ENCODE measurements around the gene CRYBG2. TPM values are rescaled to one million over a fixed set of nuclear protein-coding genes. Genes with fewer than 3 reads are reported as not detected.

CRYBG2 gene
- total and polyA plus RNA-seq, 2 of the 8 experiments (the other 6 are each of a cell fraction or from before 2014, with no cell fraction given): 14.2 to 17.0 TPM

DNA sequence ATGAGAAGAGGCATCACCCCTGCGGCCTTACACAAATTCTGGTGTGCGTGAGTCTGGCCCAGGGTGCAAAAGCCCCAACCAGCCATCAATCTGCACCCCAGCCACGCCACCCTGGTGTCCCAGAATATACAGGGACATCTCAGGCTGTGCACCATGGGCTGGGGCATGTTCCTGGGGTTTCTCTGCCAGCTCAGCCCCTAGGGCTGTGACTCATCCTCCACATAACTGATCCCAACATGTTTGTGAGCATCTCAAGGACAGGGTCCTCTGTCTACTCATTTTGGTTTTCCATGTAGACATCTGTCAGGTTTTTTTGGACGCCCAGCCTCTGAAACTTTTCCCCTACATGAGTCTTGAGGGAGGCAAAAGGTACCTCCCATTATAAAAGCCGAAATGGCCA, 18.1 kb upstream of the CRYBG2 start:
- Histone ChIP-seq H3K9me3 (ENCODE audit: insufficient read depth in 2 of 2, low read depth in 1 of 2, low read length in 1 of 2) (no peaks in the 10 kb centered on the region), H4K91ac (replicated peaks; ENCODE audit: insufficient read length, low read length) (no peak overlapping the region), H4K5ac (ENCODE audit: insufficient read length, low read depth, low read length) (no peak overlapping the region), H2BK20ac (ENCODE audit: low read length) (no peak overlapping the region), H3K14ac (ENCODE audit: insufficient read length) (no peak overlapping the region), H2BK120ac (replicated peaks; ENCODE audit: low read depth, low read length) (no peak overlapping the region), H3K56ac (replicated peaks; ENCODE audit: insufficient read length, low read depth, low read length) (no peak overlapping the region), H2AK5ac (ENCODE audit: low read depth, low read length) (no peak overlapping the region), H3K27me3 (replicated peaks in 1 of 4; ENCODE audit: control insufficient read depth in 3 of 4, extremely low read depth in 1 of 4, insufficient read depth in 3 of 4, low read length in 3 of 4) (no peaks in the 10 kb centered on the region), H3K36me3 (ENCODE audit: control insufficient read depth in 2 of 4, insufficient read depth in 4 of 4, low read length in 3 of 4) (no peaks in the 10 kb centered on the region), H2BK15ac (ENCODE audit: low read length) (no peak overlapping the region), H3K18ac (ENCODE audit: extremely low read depth, low read length) (no peak overlapping the region), H3K4me1 (replicated peaks in 1 of 4; ENCODE audit: control insufficient read depth in 3 of 4, insufficient read depth in 4 of 4, low read length in 3 of 4) (peaks cover 0 to 2% (median 0%) of the 10 kb centered on the region in 4 experiments; a peak in 3 of 7 replicates), H3K79me1 (ENCODE audit: low read depth, low read length) (no peaks in the 10 kb centered on the region), H3K4me2 (ENCODE audit: insufficient read depth in 1 of 2, low read depth in 2 of 2, low read length in 2 of 2) (no peak overlapping the region), H3K23me2 (ENCODE audit: low read depth, low read length) (no peaks in the 10 kb centered on the region), H3K23ac (ENCODE audit: insufficient read length) (no peak overlapping the region), H3K4ac (replicated peaks; ENCODE audit: insufficient read length, low read depth, low read length) (no peak overlapping the region), H2BK12ac (ENCODE audit: low read depth, low read length) (no peak overlapping the region), H3K9ac (replicated peaks in 1 of 4; ENCODE audit: extremely low read depth in 1 of 4, low read depth in 3 of 4, low read length in 3 of 4) (no peak overlapping the region), H3K79me2 (ENCODE audit: control insufficient read depth in 1 of 2, insufficient read depth in 2 of 2, low read length in 2 of 2) (no peaks in the 10 kb centered on the region), H3K27ac (ENCODE audit: low read depth, low read length) (no peak overlapping the region), H4K8ac (ENCODE audit: extremely low read depth, insufficient read depth, low read length) (no peak overlapping the region), H2AFZ (ENCODE audit: low read length) (no peak overlapping the region), H3K4me3 (ENCODE audit: extremely low read depth in 1 of 4, insufficient read depth in 2 of 4, low read depth in 3 of 4, low read length in 4 of 4) (no peak overlapping the region), H2BK5ac (ENCODE audit: low read depth, low read length) (no peak overlapping the region), H4K20me1 (replicated peaks in 1 of 2; ENCODE audit: control insufficient read depth in 1 of 2, insufficient read depth in 2 of 2, low read length in 2 of 2) (no peaks in the 10 kb centered on the region)
- FAIRE-seq (no peak), DNase-seq (ENCODE audit: low read depth in 1 of 2, low spot score in 2 of 2) (no peak)
- 93% methylated on average over 4 of the region's 5 CpGs; no CpG with 5 or more reads in 1 of the 2 experiments for WGBS, 2 experiments (ENCODE audit: extremely low coverage in 1 of 2, insufficient coverage in 1 of 2, insufficient read length in 1 of 2, insufficient replicate concordance in 2 of 2, low coverage in 1 of 2, low lambda C conversion rate in 2 of 2, missing lambda C conversion rate in 1 of 2)
- POLR2A ChIA-PET (ENCODE audit: partially characterized antibody): interaction anchor here (1.0 kb wide), 1 partner anchor 45 kb away, joined by 3 read pairs; no protein-coding TSS in a partner anchor
- CTCF ChIA-PET (ENCODE audit: partially characterized antibody): interaction anchor here (0.8 to 4.0 kb wide), 5 partner anchors 10 to 168 kb away, joined by 3 to 24 read pairs (median 9); no protein-coding TSS in a partner anchor
- TF ChIP-seq NRF1 (IDR thresholded peaks at IDR 0.05; ENCODE audit: low read depth, low read length) (no peak), SIN3A (conservative IDR thresholded peaks at IDR 0.05 in 1 of 2, IDR thresholded peaks at IDR 0.05 in 1 of 2; ENCODE audit: low read depth in 1 of 2, low read length in 2 of 2) (no peak), CTBP2 (IDR thresholded peaks at IDR 0.05; ENCODE audit: borderline replicate concordance, insufficient read depth, insufficient read length, low read length) (no peak), ASH2L (IDR thresholded peaks at IDR 0.05; ENCODE audit: low read length) (no peak), MAFK (IDR thresholded peaks at IDR 0.05; ENCODE audit: low read depth, low read length) (no peak), SP1 (IDR thresholded peaks at IDR 0.05; ENCODE audit: low read depth, low read length) (no peak), SP4 (IDR thresholded peaks at IDR 0.05; ENCODE audit: low read length) (no peak), EP300 (IDR thresholded peaks at IDR 0.05; ENCODE audit: borderline replicate concordance in 1 of 2, low read depth in 2 of 2, low read length in 2 of 2) (no peak)
- TF ChIP-seq, protein P1, sequence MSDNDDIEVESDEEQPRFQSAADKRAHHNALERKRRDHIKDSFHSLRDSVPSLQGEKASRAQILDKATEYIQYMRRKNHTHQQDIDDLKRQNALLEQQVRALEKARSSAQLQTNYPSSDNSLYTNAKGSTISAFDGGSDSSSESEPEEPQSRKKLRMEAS (IDR thresholded peaks at IDR 0.05): no peak
- TF ChIP-seq, protein P2, sequence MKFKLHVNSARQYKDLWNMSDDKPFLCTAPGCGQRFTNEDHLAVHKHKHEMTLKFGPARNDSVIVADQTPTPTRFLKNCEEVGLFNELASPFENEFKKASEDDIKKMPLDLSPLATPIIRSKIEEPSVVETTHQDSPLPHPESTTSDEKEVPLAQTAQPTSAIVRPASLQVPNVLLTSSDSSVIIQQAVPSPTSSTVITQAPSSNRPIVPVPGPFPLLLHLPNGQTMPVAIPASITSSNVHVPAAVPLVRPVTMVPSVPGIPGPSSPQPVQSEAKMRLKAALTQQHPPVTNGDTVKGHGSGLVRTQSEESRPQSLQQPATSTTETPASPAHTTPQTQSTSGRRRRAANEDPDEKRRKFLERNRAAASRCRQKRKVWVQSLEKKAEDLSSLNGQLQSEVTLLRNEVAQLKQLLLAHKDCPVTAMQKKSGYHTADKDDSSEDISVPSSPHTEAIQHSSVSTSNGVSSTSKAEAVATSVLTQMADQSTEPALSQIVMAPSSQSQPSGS (IDR thresholded peaks at IDR 0.05; ENCODE audit: low read length): no peak
- TF ChIP-seq, protein P3, sequence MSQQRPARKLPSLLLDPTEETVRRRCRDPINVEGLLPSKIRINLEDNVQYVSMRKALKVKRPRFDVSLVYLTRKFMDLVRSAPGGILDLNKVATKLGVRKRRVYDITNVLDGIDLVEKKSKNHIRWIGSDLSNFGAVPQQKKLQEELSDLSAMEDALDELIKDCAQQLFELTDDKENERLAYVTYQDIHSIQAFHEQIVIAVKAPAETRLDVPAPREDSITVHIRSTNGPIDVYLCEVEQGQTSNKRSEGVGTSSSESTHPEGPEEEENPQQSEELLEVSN (IDR thresholded peaks at IDR 0.05): no peak
